HepG2 (cell line): ENCODE data around the gene GRIA3. TPM values are rescaled to one million over a fixed set of nuclear protein-coding genes. Genes with fewer than 3 reads are reported as not detected.

Experiments used
- ATAC-seq: fragments of 200-7000 bp; cut with Tn5 transposase; 3 replicates; pipeline ENCODE4 v1.9.1; 2020; ENCODE audit warnings: mild to moderate bottlenecking, moderate library complexity
- BruUV-seq: library from RNA; stranded (reverse); fragments of 400-500 nt; replicated peaks from 2 replicates; lab custom pipeline; 2021; lab: Mats Ljungman, UMichigan
- CTCF ChIA-PET: fragments of 300-600 bp; formaldehyde crosslinking; extraction: SDS; loops from one replicate; lab custom pipeline; 2021; ENCODE audit warnings: low total read pairs, inconsistent platforms, low intra/inter-chr PET ratio; lab: Yijun Ruan, JAX
- POLR2A ChIA-PET: fragments of 350-600 bp; sonication (Branson Sonifier 250); formaldehyde crosslinking; loops from one replicate; lab custom pipeline; 2020; ENCODE audit warnings: antibody characterized with exemption, inconsistent platforms; lab: Yijun Ruan, JAX
- DNase-seq: peaks from one replicate; pipeline ENCODE4 v3.0.0-alpha.2; 2015; ENCODE audit warnings: low spot score
- FAIRE-seq: peaks from 3 replicates; lab custom pipeline; 2011; peaks lifted over from hg19 to GRCh38; lab: Jason Lieb, UNC
- H2AFZ ChIP-seq: one replicate; pipeline ENCODE4 v1.6.1; 2011; ENCODE audit warnings: low read length, inconsistent platforms
- H3K27ac ChIP-seq: fragments of 300-600 bp; 3 replicates; pipeline ENCODE4 v1.8.0; 2011; ENCODE audit warnings: mixed run types, mild to moderate bottlenecking, mixed read lengths, low read length, inconsistent platforms; ENCODE audit not compliant: insufficient read depth; ENCODE audit errors: extremely low read length
- H3K27me3 ChIP-seq, 2 experiments: fragments of 200-600 bp in 1 of 2; 2 replicates in 1 of 2; 3 replicates in 1 of 2; pipeline versions ENCODE4 v1.6.0 to v1.8.0; 2011; ENCODE audit warnings: low read length in 2 of 2, mild to moderate bottlenecking in 2 of 2, moderate library complexity in 2 of 2, inconsistent platforms in 1 of 2; ENCODE audit not compliant: insufficient read depth in 2 of 2, control insufficient read depth in 1 of 2
- H3K36me3 ChIP-seq, 2 experiments: fragments of 200-600 bp in 1 of 2; replicated peaks in 1 of 2; 2 replicates in 1 of 2; 3 replicates in 1 of 2; pipeline versions ENCODE4 v1.5.1 to v1.8.0; 2011; ENCODE audit warnings: low read length in 2 of 2, inconsistent platforms in 1 of 2; ENCODE audit not compliant: insufficient read depth in 2 of 2, control insufficient read depth in 1 of 2
- H3K4me1 ChIP-seq: 2 replicates; pipeline ENCODE4 v1.5.1; 2012; ENCODE audit warnings: low read length, inconsistent platforms; ENCODE audit not compliant: insufficient read depth
- H3K4me2 ChIP-seq: 2 replicates; pipeline ENCODE4 v1.6.0; 2011; ENCODE audit warnings: low read depth, low read length, inconsistent platforms
- H3K4me3 ChIP-seq, 3 experiments: fragments of 200-600 bp in 1 of 3; sonication (generic), shearing (Covaris generic) in 1 of 3; replicated peaks in 1 of 3; 2 replicates each; pipeline ENCODE4 v1.5.1; 2011 to 2016; ENCODE audit warnings: low read length in 3 of 3, inconsistent platforms in 2 of 3, low read depth in 2 of 3, mild to moderate bottlenecking in 2 of 3, control low read depth in 1 of 3, mixed read lengths in 1 of 3; ENCODE audit not compliant: insufficient read depth in 1 of 3
- H3K79me2 ChIP-seq: one replicate; pipeline ENCODE4 v1.6.1; 2011; ENCODE audit warnings: low read length, inconsistent platforms; ENCODE audit not compliant: insufficient read depth
- H3K9ac ChIP-seq: 2 replicates; pipeline ENCODE4 v1.6.0; 2011; ENCODE audit warnings: mild to moderate bottlenecking, low read depth, low read length, inconsistent platforms; ENCODE audit not compliant: insufficient read depth
- H3K9me3 ChIP-seq: 2 replicates; pipeline ENCODE4 v1.5.1; 2012; ENCODE audit warnings: mild to moderate bottlenecking, low read length
- H4K20me1 ChIP-seq: 2 replicates; pipeline ENCODE4 v1.6.0; 2011; ENCODE audit warnings: inconsistent platforms, mild to moderate bottlenecking, low read length, moderate library complexity; ENCODE audit not compliant: insufficient read depth
- BCL6 ChIP-seq: IDR thresholded peaks from 2 replicates; pipeline ENCODE4 v1.6.1; 2016; ENCODE audit warnings: missing genetic modification reagents, missing compliant biosample characterization
- CTCF ChIP-seq: sonication (generic); formaldehyde crosslinking; IDR thresholded peaks from 2 replicates; pipeline ENCODE4 v1.5.0; 2020; ENCODE audit warnings: mild to moderate bottlenecking, missing genetic modification reagents, moderate library complexity
- ETV6 ChIP-seq: sonication (generic); formaldehyde crosslinking; conservative IDR thresholded peaks from 2 replicates; pipeline ENCODE4 v1.4.0; 2020; ENCODE audit warnings: missing genetic modification reagents
- SAP130 ChIP-seq: IDR thresholded peaks from 2 replicates; pipeline ENCODE4 v1.6.1; 2016; ENCODE audit warnings: low read depth
- SMC3 ChIP-seq: IDR thresholded peaks from 2 replicates; pipeline ENCODE4 v1.6.1; 2011; ENCODE audit warnings: low read length, improper control_type of control experiment
- STAG1 ChIP-seq: sonication (generic); formaldehyde crosslinking; IDR thresholded peaks from 2 replicates; pipeline ENCODE4 v1.4.0; 2020; ENCODE audit warnings: missing genetic modification reagents
- ZNF333 ChIP-seq: sonication (generic); formaldehyde crosslinking; IDR thresholded peaks from 2 replicates; pipeline ENCODE4 v1.4.0; 2020; ENCODE audit warnings: mild to moderate bottlenecking, missing genetic modification reagents, borderline replicate concordance
- ZNF468 ChIP-seq: sonication (generic); formaldehyde crosslinking; IDR thresholded peaks from 2 replicates; pipeline ENCODE4 v1.8.0; 2022; ENCODE audit warnings: mild to moderate bottlenecking, moderate library complexity, missing genetic modification reagents
- ZNF503 ChIP-seq: sonication (generic); formaldehyde crosslinking; IDR thresholded peaks from 2 replicates; pipeline ENCODE4 v1.4.0; 2020; ENCODE audit warnings: missing genetic modification reagents
- ZNF607 ChIP-seq: sonication (generic); formaldehyde crosslinking; IDR thresholded peaks from 2 replicates; pipeline ENCODE4 v1.5.1; 2020; ENCODE audit warnings: missing genetic modification reagents, mild to moderate bottlenecking, borderline replicate concordance
- ZSCAN25 ChIP-seq: sonication (generic); formaldehyde crosslinking; IDR thresholded peaks from 2 replicates; pipeline ENCODE4 v1.8.0; 2022; ENCODE audit warnings: mild to moderate bottlenecking, missing genetic modification reagents
- WGBS: methylation state at CpG from one replicate; pipeline ENCODE4 v1.1.6; 2017; ENCODE audit warnings: low lambda C conversion rate; 5-methylcytosine and 5-hydroxymethylcytosine counted together
- in situ Hi-C: cut with HindIII; loops from 2 replicates; pipeline ENCODE4 v1.10.0; 2017; ENCODE audit warnings: low pct_unique_long_range_greater_than_20kb; ENCODE audit not compliant: extremely low pct_ligation_motif_present
- intact Hi-C: fragments of 100-400 bp; cut with micrococcal nuclease; formaldehyde crosslinking; loops from one replicate; pipeline ENCODE4 v1.10.0; 2022; ENCODE audit not compliant: unreplicated experiment
- polyA plus RNA-seq, 8 experiments: library from polyadenylated mRNA; depleted of rRNA in 3 of 8; stranded (reverse) in 7 of 8; unstranded in 1 of 8; fragments of >200 nt; fragmentation: Illumina TruSeq in 4 of 8; extraction: Trizol in 4 of 8; gene quantifications; 2 replicates each; pipeline versions ENCODE4 v1.2.1 to v1.2.3, GENCODE V29; 2011 to 2016; ENCODE audit warnings: low read depth in 4 of 8, missing spikeins in 1 of 8, mixed read lengths in 1 of 8; ENCODE audit not compliant: insufficient read depth in 1 of 8
- total RNA-seq, 5 experiments: library from RNA; depleted of rRNA; stranded (reverse); fragments of >200 nt; fragmentation: Illumina TruSeq; extraction: Trizol; gene quantifications; 2 replicates each; pipeline ENCODE4 v1.2.3, GENCODE V29; 2016; ENCODE audit warnings: low read depth in 1 of 5

GRIA3 gene
- total and polyA plus RNA-seq, 2 of the 13 experiments (the other 11 are each of a cell fraction or from before 2014, with no cell fraction given), result not detected

- no peak overlapping the region for H3K4me3 ChIP-seq
- FAIRE-seq (no peak), ATAC-seq (peak; percentile 44; the same call in 1 of the 3 replicates), DNase-seq (peak; percentile 1)
- POLR2A ChIA-PET, result no interaction called here
- CTCF ChIA-PET, result no interaction called here
- H4K20me1 ChIP-seq, result no peaks in the 10 kb centered on the region
- intact Hi-C loops (no loop called here), in situ Hi-C loops (no loop called here)
- BruUV-seq, result no TSS peak
- no peaks in the 10 kb centered on the region for H3K27me3 ChIP-seq
- WGBS, result 0% methylated on average over 1 of the region's 1 CpG
- no peak overlapping the region for H3K9ac ChIP-seq
- no peaks in the 10 kb centered on the region for H3K36me3 ChIP-seq
- TF ChIP-seq ZNF503, result no peak
- peak; percentile 48 for TF ChIP-seq CTCF (CRISPR knock-in tag)
- TF ChIP-seq SMC3, result peak; percentile 36; the same call in 1 of the 2 replicates
- peak; percentile 59 for TF ChIP-seq STAG1 (CRISPR knock-in tag)
- TF ChIP-seq ZNF468 (CRISPR knock-in tag), result no peak
- H3K4me2 ChIP-seq, result no peak overlapping the region
- no peak overlapping the region for H3K27ac ChIP-seq
- no peaks in the 10 kb centered on the region for H3K79me2 ChIP-seq
- no peaks in the 10 kb centered on the region for H3K9me3 ChIP-seq
- H3K4me1 ChIP-seq, result no peaks in the 10 kb centered on the region
- no peak overlapping the region for H2AFZ ChIP-seq
These were observed 238.8 kb downstream of the GRIA3 start for GRCh38 chrX:123422875-123423274.

GRCh38 chrX:123424546-123424945 lies 240.5 kb downstream of the GRIA3 start:
- TF ChIP-seq ETV6, result no peak
- TF ChIP-seq ZSCAN25 (CRISPR knock-in tag), result no peak
- no peak for TF ChIP-seq SAP130 (CRISPR knock-in tag)
- no peak for TF ChIP-seq ZNF333 (CRISPR knock-in tag)
- TF ChIP-seq ZNF607, result no peak
- TF ChIP-seq BCL6, result no peak
- H4K20me1 ChIP-seq, result no peaks in the 10 kb centered on the region
- H2AFZ ChIP-seq, result no peak overlapping the region
- in situ Hi-C loops, result no loop called here
- H3K79me2 ChIP-seq, result no peaks in the 10 kb centered on the region
- ChIA-PET CTCF (no interaction called here), POLR2A (no interaction called here)
- no peak overlapping the region for H3K4me2 ChIP-seq
- H3K9me3 ChIP-seq, result no peaks in the 10 kb centered on the region
- no peaks in the 10 kb centered on the region for H3K27me3 ChIP-seq
- no peak for DNase-seq
- no peak overlapping the region for H3K4me3 ChIP-seq
- BruUV-seq, result no TSS peak
- no peak overlapping the region for H3K9ac ChIP-seq
- no peaks in the 10 kb centered on the region for H3K36me3 ChIP-seq
- H3K27ac ChIP-seq, result no peak overlapping the region
- H3K4me1 ChIP-seq, result no peaks in the 10 kb centered on the region
- no peak for ATAC-seq
- no peak for FAIRE-seq
- intact Hi-C loops, result no loop called here
